Measurements from ENCODE around the gene LRCOL1.
"Not testable (repeated sequence)": the region's sequence is repeated elsewhere in the genome, so short reads cannot be mapped to it uniquely, and the experiment has no call there.

LRCOL1 gene

GRCh38 chr12:132603240-132604150 is 6.9 kb downstream of the LRCOL1 start:
- no peak for TF ChIP-seq CTCF (IDR thresholded peaks at IDR 0.05; ENCODE audit: borderline replicate concordance, insufficient read depth, low read depth, low read length)
- no peak overlapping the region for H3K4me3 ChIP-seq (ENCODE audit: low read depth, low read length)

DNA sequence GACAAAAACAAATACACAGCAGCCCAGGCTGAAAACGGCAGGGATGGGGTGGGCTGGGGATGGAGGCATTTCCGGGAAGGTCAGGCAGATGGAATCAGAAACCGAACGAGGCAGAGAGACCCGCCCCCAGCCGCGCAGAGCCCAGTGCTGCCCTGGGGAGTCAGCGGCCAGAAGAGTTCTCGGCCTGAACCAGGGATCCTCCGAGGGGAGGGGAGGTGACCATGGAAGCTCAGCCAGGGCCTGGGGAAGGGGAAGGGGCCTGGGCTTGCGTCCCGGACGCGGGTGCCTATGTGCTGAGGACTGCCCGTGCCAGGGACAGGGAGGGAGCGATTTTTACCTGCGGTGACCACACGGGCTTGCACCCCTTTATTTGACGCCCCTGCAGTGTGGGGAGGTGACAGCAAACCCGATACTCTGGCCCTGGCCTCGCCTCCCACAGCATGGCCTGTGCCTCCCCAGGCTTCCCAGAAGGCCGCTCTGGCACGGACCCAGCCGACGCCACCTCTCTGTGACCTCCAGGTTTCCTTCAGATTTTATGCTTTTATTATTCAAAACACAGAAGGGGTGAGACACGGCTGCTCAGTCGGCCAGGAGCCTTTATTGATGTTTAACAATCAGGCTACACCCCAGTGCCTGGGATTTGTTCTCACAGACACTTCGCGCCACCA is 7.7 kb downstream of the LRCOL1 start:
- TF ChIP-seq CTCF (IDR thresholded peaks at IDR 0.05; ENCODE audit: borderline replicate concordance, insufficient read depth, low read depth, low read length), result no peak
- H3K4me3 ChIP-seq (ENCODE audit: low read depth, low read length), result no peak overlapping the region

GRCh38 chr12:132601171-132601883 is 9.1 kb downstream of the LRCOL1 start:
- H3K4me3 ChIP-seq (ENCODE audit: low read depth, low read length), result no peak overlapping the region
- no peak for TF ChIP-seq CTCF (IDR thresholded peaks at IDR 0.05; ENCODE audit: borderline replicate concordance, insufficient read depth, low read depth, low read length)

DNA sequence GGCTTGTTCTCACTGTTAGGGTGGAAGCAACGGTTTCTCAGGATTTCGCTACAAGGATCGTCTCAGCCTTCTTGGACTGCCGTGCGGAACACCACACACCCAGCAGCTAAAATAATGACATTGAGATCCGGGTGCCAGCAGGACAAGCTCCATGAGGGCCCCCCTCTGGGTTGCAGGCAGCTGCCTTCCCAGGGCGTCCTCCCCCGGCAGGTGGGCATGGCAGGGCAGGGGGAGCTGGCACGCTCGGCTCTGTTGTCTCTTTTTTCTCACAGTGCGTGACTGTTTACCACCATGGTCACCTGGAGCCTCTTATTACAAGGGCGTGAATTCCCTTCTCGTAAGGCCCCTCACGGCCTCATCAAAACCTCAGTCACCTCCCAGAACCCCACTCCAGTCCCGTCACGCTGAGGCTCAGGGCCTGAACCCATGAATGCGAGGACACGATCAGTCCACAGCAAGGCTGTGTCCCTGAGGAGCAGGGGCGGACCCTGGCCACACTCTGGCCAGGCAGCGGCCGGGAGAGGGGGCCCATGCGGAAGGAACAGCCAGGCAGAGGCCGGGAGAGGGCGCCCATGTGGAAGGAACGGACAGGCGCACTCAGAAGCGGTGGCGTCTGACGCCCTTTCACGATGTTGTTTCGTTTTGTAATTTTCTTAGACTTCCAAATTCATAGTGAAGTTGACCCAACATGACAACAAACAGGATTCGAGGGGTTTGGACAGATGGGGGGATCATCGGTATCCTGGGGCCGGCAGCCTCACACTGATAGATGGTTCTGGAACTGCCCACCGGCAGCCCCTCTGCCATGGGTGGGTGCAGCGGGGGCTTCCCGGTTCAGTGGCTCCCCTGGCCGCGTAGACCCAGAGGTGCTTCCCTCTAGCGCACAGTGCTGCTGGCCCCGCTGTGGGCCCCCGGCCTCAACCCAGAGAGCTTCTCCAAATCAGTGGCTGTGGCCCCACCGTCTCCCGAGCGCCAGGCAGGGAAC is 10.0 kb downstream of the LRCOL1 start:
- peak overlapping the region; percentile 33 for H3K4me3 ChIP-seq (ENCODE audit: low read depth, low read length)

DNA sequence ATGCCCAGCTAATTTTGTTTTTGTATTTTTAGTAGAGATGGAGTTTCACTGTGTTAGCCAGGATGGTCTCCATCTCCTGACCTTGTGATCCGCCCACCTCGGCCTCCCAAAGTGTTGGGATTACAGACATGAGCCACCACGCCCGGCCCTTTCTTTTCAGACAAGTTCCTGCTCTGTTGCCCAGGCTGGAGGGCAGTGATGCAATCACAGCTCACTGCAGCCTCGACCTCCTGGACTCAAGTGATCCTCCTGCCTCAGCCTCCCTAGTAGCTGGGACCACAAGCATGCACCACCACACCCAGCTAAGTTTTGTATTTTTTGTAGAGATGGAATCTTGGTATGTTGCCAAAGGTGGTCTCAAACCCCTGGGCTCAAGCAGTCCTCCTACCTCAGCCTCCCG is 10.9 kb downstream of the LRCOL1 start:
- not testable (repeated sequence) for H3K4me3 ChIP-seq (ENCODE audit: low read depth, low read length)

More for the DNA sequence above, 10.0 kb downstream of the LRCOL1 start:
- TF ChIP-seq CTCF (IDR thresholded peaks at IDR 0.05; ENCODE audit: borderline replicate concordance, insufficient read depth, low read depth, low read length), result peak; percentile 56

GRCh38 chr12:132597333-132598316 is 12.8 kb downstream of the LRCOL1 start:
- TF ChIP-seq CTCF (IDR thresholded peaks at IDR 0.05; ENCODE audit: borderline replicate concordance, insufficient read depth, low read depth, low read length), result no peak
- H3K4me3 ChIP-seq (ENCODE audit: low read depth, low read length), result peak overlapping the region; percentile 49

Data from GM12875 (cell line).